Nephron progenitor cell (in vitro differentiated cells): ENCODE measurements around the gene NEK8.
A peak's percentile ranks its signal among the peaks of the same experiment; 100 is the strongest.

Experiments used
- DNase-seq: peaks from one replicate; pipeline ENCODE4 v3.0.0; 2021
- H3K27ac Mint-ChIP-seq: 2 replicates; pipeline ENCODE4 v1.8.0; 2021; ENCODE audit warnings: mild to moderate bottlenecking, moderate library complexity, mixed read lengths
- H3K27me3 Mint-ChIP-seq: 2 replicates; pipeline ENCODE4 v1.8.0; 2021; ENCODE audit warnings: mild to moderate bottlenecking, low read depth, mixed read lengths; ENCODE audit not compliant: poor library complexity
- H3K36me3 Mint-ChIP-seq: 2 replicates; pipeline ENCODE4 v1.8.0; 2021; ENCODE audit warnings: low read depth, mixed read lengths
- H3K4me1 Mint-ChIP-seq: 2 replicates; pipeline ENCODE4 v1.8.0; 2021; ENCODE audit warnings: mixed read lengths
- H3K4me3 Mint-ChIP-seq: 2 replicates; pipeline ENCODE4 v1.8.0; 2021; ENCODE audit warnings: mild to moderate bottlenecking, moderate library complexity, mixed read lengths
- H3K9me3 Mint-ChIP-seq: 2 replicates; pipeline ENCODE4 v1.8.0; 2021; ENCODE audit warnings: mild to moderate bottlenecking, moderate library complexity, mixed read lengths
- CTCF ChIP-seq: fragments of 200-600 bp; sonication (generic); IDR thresholded peaks from 2 replicates; pipeline ENCODE4 v1.5.0; 2021; ENCODE audit warnings: antibody characterized with exemption

The NEK8 gene

DNA sequence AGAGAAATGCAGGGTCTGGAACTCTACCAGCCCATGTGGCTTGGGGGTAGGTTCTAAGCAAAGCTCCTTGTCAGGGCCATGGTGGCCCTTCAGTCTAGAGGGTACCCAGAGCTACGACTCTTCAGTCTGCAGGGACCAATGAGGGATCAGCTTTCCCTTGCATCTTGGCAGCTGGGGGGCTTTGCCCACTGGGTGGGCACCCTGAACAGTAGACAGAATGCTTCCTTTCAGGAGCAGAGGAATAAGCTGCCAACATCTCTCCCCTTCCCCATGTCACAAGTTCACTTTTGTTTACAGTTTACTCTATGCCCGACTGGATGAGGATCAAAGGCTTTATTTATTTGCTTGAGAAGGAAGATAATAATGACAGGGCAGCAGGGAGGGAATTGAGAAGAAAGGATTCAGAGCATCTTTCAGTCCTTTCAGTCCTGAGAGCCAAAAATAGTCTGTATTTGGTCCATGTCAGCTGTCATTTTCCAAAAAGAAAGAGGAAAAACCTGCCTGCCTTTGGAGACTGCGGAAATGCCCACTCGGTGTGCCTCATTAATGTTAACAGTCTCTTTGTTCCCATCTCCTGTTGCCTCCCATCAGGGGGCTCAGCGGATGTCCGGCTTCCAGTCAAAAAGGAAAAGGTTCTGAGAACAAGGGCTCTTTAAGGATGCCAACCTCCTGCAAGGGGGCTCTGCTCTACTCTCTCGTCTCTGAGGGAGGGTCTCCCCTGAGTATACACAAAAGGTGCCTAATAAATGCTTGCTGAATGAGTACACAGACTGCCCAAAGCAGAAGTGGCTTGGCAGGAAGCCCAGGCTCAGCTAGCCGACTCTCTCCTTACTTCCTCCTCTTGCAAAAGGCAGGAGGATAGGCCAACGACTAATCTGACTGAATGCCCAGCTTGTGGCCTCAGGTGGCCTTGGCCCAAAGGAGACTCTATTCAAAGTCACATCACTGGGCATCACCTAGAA is 32.3 kb downstream of the NEK8 start:
- Mint-ChIP-seq H3K4me1 (peaks cover 21% of the 10 kb centered on the region), H3K27me3 (peaks cover 3% of the 10 kb centered on the region), H3K4me3 (no peak overlapping the region), H3K36me3 (peaks cover 50% of the 10 kb centered on the region), H3K27ac (peak overlapping the region; percentile 41), H3K9me3 (no peaks in the 10 kb centered on the region)
- no peak for DNase-seq
- no peak for TF ChIP-seq CTCF

DNA sequence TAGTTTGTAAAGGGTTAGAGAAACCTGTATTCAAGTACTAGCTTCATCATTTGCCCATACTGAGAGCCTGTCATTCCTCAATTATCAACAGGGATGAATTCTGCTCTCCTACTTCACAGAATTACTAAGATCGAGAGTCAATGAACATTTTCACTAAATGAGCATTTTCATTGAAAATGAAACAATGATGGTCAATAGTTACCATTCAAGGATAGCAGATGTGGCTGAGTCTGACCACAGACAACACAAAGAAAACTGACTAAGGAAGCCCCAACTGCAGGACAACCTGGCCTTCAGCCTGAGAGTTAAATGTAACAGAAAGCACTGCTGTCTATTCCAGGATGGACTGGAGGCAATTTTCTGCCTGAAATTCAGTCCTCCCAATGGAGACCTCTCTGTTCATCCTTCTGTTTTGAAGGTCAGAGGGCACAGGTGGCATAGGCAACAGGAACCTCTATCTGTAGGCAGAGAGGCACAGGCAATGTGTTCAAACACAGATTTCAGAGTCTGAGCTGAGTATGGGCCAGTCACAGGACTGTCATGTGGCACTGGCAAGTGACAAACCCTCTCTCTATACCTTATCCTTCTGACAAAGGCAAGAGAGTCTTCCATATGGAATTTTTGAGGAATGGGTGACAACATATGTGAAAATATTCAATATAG is 34.7 kb downstream of the NEK8 start:
- peaks cover 38% of the 10 kb centered on the region for H3K36me3 Mint-ChIP-seq
- no peaks in the 10 kb centered on the region for H3K27me3 Mint-ChIP-seq

GRCh38 chr17:28763804-28764266 is 35.2 kb downstream of the NEK8 start:
- Mint-ChIP-seq H3K4me3 (no peak overlapping the region), H3K27ac (no peak overlapping the region), H3K36me3 (peaks cover 36% of the 10 kb centered on the region), H3K9me3 (no peaks in the 10 kb centered on the region), H3K27me3 (no peaks in the 10 kb centered on the region), H3K4me1 (peaks cover 30% of the 10 kb centered on the region)
- peak; percentile 79 for DNase-seq
- TF ChIP-seq CTCF: peak; percentile 88

More for the DNA sequence above, 34.7 kb downstream of the NEK8 start:
- Mint-ChIP-seq H3K27ac (no peak overlapping the region), H3K4me3 (no peak overlapping the region), H3K4me1 (peaks cover 29% of the 10 kb centered on the region), H3K9me3 (no peaks in the 10 kb centered on the region)
- no peak for DNase-seq
- TF ChIP-seq CTCF: no peak

DNA sequence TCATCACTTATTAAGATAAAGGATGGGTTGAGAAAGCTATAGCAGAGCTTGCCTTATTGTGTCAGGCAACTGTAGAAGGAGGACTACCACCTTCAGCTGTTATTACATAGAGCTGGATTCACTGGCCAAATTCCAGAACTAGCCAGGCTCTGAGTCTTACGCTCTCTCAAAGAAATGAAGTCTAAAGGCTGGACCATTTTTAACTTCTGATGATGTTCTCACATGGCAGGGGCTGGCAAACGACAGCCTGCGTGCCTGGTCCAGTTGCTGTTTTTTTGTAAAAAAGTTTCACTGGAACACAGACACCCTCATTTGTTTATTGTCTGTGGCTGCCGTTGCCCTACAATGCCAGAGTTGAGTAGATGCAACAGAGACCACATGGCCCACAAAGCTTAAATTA is 36.5 kb downstream of the NEK8 start:
- H3K9me3 Mint-ChIP-seq: no peaks in the 10 kb centered on the region
- TF ChIP-seq CTCF: no peak
- H3K4me3 Mint-ChIP-seq: no peak overlapping the region
- no peak overlapping the region for H3K27ac Mint-ChIP-seq
- H3K36me3 Mint-ChIP-seq: peaks cover 34% of the 10 kb centered on the region
- H3K4me1 Mint-ChIP-seq: peaks cover 36% of the 10 kb centered on the region
- no peaks in the 10 kb centered on the region for H3K27me3 Mint-ChIP-seq
- no peak for DNase-seq

- no peak for DNase-seq
- TF ChIP-seq CTCF: no peak
- Mint-ChIP-seq H3K4me1 (peaks cover 20% of the 10 kb centered on the region), H3K9me3 (no peaks in the 10 kb centered on the region), H3K27ac (peak overlapping the region; percentile 97), H3K36me3 (peaks cover 38% of the 10 kb centered on the region), H3K27me3 (no peaks in the 10 kb centered on the region), H3K4me3 (no peak overlapping the region)
Measured at GRCh38 chr17:28773736-28774135, 45.1 kb downstream of the NEK8 start.
